NOMO-1 treated with DMSO at 0.1 percent for 48 hours (cell line): ENCODE results near the gene GRK1.
A peak's percentile ranks its signal among the peaks of the same experiment; 100 is the strongest.

ENCODE experiments used
- DNase-seq: peaks from one replicate; lab custom pipeline; 2025; ENCODE audit not compliant: unreplicated experiment; lab: John Stamatoyannopoulos, UW

The GRK1 gene

GRCh38 chr13:113649212-113649611 lies 17.8 kb upstream of the GRK1 start:
- DNase-seq, result no peak

- no peak for DNase-seq
These were observed 16.7 kb upstream of the GRK1 start for GRCh38 chr13:113650275-113650674.

- no peak for DNase-seq
These were observed 16.3 kb upstream of the GRK1 start for GRCh38 chr13:113650731-113651148.

GRCh38 chr13:113651511-113652403 lies 15.3 kb upstream of the GRK1 start:
- no peak for DNase-seq

GRCh38 chr13:113652404-113653263 lies 14.4 kb upstream of the GRK1 start:
- no peak for DNase-seq

- no peak for DNase-seq
These were observed 13.5 kb upstream of the GRK1 start for GRCh38 chr13:113653264-113654174.

- DNase-seq, result no peak
These were observed 12.9 kb upstream of the GRK1 start for GRCh38 chr13:113654175-113654560.

- DNase-seq, result no peak
These were observed 12.3 kb upstream of the GRK1 start for GRCh38 chr13:113654591-113655345.

GRCh38 chr13:113655346-113656002 lies 11.5 kb upstream of the GRK1 start:
- no peak for DNase-seq

- DNase-seq, result no peak
These were observed 10.9 kb upstream of the GRK1 start for GRCh38 chr13:113656003-113656588.

GRCh38 chr13:113656831-113657671 lies 10.0 kb upstream of the GRK1 start:
- DNase-seq, result no peak

- DNase-seq, result no peak
These were observed 8.9 kb upstream of the GRK1 start, which contains the start of gene ATP4B for GRCh38 chr13:113657851-113658741. ATP4B (minus strand) TSS chr13:113658198; CDS start chr13:113658144, 54 bp downstream.

- DNase-seq, result no peak
These were observed 8.2 kb upstream of the GRK1 start for GRCh38 chr13:113658836-113659235.

- DNase-seq, result no peak
These were observed 7.7 kb upstream of the GRK1 start for GRCh38 chr13:113659337-113659736.

- DNase-seq, result no peak
These were observed 7.0 kb upstream of the GRK1 start for GRCh38 chr13:113660066-113660465.

GRCh38 chr13:113661509-113661908 lies 5.5 kb upstream of the GRK1 start:
- peak; percentile 21 for DNase-seq

GRCh38 chr13:113663934-113664333 lies 3.1 kb upstream of the GRK1 start:
- DNase-seq, result no peak
